ENCODE measurements around the gene RRP36.
A peak's percentile ranks its signal among the peaks of the same experiment; 100 is the strongest.

The RRP36 gene

DNA sequence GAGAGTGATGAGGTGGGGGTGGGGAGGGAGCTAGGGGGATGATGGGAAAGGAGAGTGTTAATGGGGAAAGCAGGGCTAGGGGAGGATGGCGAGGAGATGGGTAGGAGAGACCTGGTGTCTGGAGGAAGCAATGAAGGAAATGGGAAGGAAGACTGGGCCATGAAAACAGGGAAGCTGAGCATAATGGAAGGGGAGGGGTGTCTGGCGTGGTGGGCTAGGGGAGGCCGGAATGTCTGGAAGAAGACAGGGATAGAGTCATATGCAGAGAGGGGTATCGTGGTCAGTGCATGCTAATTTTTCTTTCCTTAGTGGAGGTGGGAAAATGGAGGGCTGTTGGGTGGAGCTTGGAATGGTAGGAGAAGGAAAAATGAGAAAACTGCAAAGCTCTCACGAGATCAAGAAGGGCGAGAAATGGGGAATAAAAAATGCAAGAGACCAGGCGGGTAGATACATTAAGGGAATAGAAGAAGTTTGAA, 7.0 kb upstream of the RRP36 start (continued):
- no peak for TF ChIP-seq ZNF24 (tag by site-specific recombination; IDR thresholded peaks at IDR 0.05)
- no peak for TF ChIP-seq ZNF624 (tag by site-specific recombination; IDR thresholded peaks at IDR 0.05)
- TF ChIP-seq ZNF266 (tag by site-specific recombination; IDR thresholded peaks at IDR 0.05; ENCODE audit: low read depth) = no peak
- TF ChIP-seq, protein P1, sequence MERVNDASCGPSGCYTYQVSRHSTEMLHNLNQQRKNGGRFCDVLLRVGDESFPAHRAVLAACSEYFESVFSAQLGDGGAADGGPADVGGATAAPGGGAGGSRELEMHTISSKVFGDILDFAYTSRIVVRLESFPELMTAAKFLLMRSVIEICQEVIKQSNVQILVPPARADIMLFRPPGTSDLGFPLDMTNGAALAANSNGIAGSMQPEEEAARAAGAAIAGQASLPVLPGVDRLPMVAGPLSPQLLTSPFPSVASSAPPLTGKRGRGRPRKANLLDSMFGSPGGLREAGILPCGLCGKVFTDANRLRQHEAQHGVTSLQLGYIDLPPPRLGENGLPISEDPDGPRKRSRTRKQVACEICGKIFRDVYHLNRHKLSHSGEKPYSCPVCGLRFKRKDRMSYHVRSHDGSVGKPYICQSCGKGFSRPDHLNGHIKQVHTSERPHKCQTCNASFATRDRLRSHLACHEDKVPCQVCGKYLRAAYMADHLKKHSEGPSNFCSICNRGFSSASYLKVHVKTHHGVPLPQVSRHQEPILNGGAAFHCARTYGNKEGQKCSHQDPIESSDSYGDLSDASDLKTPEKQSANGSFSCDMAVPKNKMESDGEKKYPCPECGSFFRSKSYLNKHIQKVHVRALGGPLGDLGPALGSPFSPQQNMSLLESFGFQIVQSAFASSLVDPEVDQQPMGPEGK (tag by site-specific recombination; IDR thresholded peaks at IDR 0.05) = peak; percentile 51
- TF ChIP-seq GFI1B (tag by site-specific recombination; IDR thresholded peaks at IDR 0.05) = 0 out of 2 replicates have a peak, but pooled peaks have one; percentile 3
- no peak for TF ChIP-seq ZNF777 (tag by site-specific recombination; IDR thresholded peaks at IDR 0.05; ENCODE audit: borderline replicate concordance)
- no peak for TF ChIP-seq ZNF48 (tag by site-specific recombination; IDR thresholded peaks at IDR 0.05)
- no peak for TF ChIP-seq ZSCAN16 (tag by site-specific recombination; IDR thresholded peaks at IDR 0.05)
- TF ChIP-seq ZNF391 (tag by site-specific recombination; IDR thresholded peaks at IDR 0.05; ENCODE audit: borderline replicate concordance, low read depth) = no peak
- TF ChIP-seq YY1 (tag by site-specific recombination; IDR thresholded peaks at IDR 0.05) = no peak
- no peak for TF ChIP-seq MEIS1 (CRISPR knock-in tag; IDR thresholded peaks at IDR 0.05; ENCODE audit: borderline replicate concordance)
- TF ChIP-seq ZNF670 (tag by site-specific recombination; IDR thresholded peaks at IDR 0.05; ENCODE audit: low read depth) = no peak
- TF ChIP-seq KLF8 (tag by site-specific recombination; IDR thresholded peaks at IDR 0.05) = no peak
- TF ChIP-seq ZNF366 (tag by site-specific recombination; conservative IDR thresholded peaks at IDR 0.05) = 0 out of 2 replicates have a peak, but pooled peaks have one; percentile 63
- TF ChIP-seq, protein P2, sequence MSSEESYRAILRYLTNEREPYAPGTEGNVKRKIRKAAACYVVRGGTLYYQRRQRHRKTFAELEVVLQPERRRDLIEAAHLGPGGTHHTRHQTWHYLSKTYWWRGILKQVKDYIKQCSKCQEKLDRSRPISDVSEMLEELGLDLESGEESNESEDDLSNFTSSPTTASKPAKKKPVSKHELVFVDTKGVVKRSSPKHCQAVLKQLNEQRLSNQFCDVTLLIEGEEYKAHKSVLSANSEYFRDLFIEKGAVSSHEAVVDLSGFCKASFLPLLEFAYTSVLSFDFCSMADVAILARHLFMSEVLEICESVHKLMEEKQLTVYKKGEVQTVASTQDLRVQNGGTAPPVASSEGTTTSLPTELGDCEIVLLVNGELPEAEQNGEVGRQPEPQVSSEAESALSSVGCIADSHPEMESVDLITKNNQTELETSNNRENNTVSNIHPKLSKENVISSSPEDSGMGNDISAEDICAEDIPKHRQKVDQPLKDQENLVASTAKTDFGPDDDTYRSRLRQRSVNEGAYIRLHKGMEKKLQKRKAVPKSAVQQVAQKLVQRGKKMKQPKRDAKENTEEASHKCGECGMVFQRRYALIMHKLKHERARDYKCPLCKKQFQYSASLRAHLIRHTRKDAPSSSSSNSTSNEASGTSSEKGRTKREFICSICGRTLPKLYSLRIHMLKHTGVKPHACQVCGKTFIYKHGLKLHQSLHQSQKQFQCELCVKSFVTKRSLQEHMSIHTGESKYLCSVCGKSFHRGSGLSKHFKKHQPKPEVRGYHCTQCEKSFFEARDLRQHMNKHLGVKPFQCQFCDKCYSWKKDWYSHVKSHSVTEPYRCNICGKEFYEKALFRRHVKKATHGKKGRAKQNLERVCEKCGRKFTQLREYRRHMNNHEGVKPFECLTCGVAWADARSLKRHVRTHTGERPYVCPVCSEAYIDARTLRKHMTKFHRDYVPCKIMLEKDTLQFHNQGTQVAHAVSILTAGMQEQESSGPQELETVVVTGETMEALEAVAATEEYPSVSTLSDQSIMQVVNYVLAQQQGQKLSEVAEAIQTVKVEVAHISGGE (tag by site-specific recombination; conservative IDR thresholded peaks at IDR 0.05; ENCODE audit: low read depth) = no peak
- no peak for TF ChIP-seq ZNF184 (tag by site-specific recombination; IDR thresholded peaks at IDR 0.05)
- TF ChIP-seq, protein P3, sequence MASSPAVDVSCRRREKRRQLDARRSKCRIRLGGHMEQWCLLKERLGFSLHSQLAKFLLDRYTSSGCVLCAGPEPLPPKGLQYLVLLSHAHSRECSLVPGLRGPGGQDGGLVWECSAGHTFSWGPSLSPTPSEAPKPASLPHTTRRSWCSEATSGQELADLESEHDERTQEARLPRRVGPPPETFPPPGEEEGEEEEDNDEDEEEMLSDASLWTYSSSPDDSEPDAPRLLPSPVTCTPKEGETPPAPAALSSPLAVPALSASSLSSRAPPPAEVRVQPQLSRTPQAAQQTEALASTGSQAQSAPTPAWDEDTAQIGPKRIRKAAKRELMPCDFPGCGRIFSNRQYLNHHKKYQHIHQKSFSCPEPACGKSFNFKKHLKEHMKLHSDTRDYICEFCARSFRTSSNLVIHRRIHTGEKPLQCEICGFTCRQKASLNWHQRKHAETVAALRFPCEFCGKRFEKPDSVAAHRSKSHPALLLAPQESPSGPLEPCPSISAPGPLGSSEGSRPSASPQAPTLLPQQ (tag by site-specific recombination; IDR thresholded peaks at IDR 0.05) = peak; percentile 80
- TF ChIP-seq, protein P4, sequence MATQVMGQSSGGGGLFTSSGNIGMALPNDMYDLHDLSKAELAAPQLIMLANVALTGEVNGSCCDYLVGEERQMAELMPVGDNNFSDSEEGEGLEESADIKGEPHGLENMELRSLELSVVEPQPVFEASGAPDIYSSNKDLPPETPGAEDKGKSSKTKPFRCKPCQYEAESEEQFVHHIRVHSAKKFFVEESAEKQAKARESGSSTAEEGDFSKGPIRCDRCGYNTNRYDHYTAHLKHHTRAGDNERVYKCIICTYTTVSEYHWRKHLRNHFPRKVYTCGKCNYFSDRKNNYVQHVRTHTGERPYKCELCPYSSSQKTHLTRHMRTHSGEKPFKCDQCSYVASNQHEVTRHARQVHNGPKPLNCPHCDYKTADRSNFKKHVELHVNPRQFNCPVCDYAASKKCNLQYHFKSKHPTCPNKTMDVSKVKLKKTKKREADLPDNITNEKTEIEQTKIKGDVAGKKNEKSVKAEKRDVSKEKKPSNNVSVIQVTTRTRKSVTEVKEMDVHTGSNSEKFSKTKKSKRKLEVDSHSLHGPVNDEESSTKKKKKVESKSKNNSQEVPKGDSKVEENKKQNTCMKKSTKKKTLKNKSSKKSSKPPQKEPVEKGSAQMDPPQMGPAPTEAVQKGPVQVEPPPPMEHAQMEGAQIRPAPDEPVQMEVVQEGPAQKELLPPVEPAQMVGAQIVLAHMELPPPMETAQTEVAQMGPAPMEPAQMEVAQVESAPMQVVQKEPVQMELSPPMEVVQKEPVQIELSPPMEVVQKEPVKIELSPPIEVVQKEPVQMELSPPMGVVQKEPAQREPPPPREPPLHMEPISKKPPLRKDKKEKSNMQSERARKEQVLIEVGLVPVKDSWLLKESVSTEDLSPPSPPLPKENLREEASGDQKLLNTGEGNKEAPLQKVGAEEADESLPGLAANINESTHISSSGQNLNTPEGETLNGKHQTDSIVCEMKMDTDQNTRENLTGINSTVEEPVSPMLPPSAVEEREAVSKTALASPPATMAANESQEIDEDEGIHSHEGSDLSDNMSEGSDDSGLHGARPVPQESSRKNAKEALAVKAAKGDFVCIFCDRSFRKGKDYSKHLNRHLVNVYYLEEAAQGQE (tag by site-specific recombination; IDR thresholded peaks at IDR 0.05) = peak; percentile 26; the same call in 1 of the 2 replicates
- TF ChIP-seq SCRT1 (tag by site-specific recombination; IDR thresholded peaks at IDR 0.05; ENCODE audit: borderline replicate concordance) = no peak
- no peak for TF ChIP-seq ZFP41 (tag by site-specific recombination; IDR thresholded peaks at IDR 0.05; ENCODE audit: borderline replicate concordance)
- TF ChIP-seq, protein P5, sequence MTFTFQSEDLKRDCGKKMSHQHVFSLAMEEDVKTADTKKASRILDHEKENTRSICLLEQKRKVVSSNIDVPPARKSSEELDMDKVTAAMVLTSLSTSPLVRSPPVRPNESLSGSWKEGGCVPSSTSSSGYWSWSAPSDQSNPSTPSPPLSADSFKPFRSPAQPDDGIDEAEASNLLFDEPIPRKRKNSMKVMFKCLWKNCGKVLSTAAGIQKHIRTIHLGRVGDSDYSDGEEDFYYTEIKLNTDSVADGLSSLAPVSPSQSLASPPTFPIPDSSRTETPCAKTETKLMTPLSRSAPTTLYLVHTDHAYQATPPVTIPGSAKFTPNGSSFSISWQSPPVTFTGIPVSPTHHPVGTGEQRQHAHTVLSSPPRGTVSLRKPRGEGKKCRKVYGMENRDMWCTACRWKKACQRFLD (tag by site-specific recombination; IDR thresholded peaks at IDR 0.05) = no peak
- peak; percentile 71; the same call in 1 of the 2 replicates for TF ChIP-seq ZFP69B (tag by site-specific recombination; IDR thresholded peaks at IDR 0.05)
- TF ChIP-seq YY2 (tag by site-specific recombination; IDR thresholded peaks at IDR 0.05) = peak; percentile 78
- TF ChIP-seq, protein P6, sequence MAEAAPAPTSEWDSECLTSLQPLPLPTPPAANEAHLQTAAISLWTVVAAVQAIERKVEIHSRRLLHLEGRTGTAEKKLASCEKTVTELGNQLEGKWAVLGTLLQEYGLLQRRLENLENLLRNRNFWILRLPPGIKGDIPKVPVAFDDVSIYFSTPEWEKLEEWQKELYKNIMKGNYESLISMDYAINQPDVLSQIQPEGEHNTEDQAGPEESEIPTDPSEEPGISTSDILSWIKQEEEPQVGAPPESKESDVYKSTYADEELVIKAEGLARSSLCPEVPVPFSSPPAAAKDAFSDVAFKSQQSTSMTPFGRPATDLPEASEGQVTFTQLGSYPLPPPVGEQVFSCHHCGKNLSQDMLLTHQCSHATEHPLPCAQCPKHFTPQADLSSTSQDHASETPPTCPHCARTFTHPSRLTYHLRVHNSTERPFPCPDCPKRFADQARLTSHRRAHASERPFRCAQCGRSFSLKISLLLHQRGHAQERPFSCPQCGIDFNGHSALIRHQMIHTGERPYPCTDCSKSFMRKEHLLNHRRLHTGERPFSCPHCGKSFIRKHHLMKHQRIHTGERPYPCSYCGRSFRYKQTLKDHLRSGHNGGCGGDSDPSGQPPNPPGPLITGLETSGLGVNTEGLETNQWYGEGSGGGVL (tag by site-specific recombination; IDR thresholded peaks at IDR 0.05) = peak; percentile 4; the same call in 1 of the 2 replicates
- TF ChIP-seq, protein P7, sequence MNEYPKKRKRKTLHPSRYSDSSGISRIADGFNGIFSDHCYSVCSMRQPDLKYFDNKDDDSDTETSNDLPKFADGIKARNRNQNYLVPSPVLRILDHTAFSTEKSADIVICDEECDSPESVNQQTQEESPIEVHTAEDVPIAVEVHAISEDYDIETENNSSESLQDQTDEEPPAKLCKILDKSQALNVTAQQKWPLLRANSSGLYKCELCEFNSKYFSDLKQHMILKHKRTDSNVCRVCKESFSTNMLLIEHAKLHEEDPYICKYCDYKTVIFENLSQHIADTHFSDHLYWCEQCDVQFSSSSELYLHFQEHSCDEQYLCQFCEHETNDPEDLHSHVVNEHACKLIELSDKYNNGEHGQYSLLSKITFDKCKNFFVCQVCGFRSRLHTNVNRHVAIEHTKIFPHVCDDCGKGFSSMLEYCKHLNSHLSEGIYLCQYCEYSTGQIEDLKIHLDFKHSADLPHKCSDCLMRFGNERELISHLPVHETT (tag by site-specific recombination; IDR thresholded peaks at IDR 0.05) = no peak
